Measurements from ENCODE around the gene RGR. TPM values are rescaled to one million over a fixed set of nuclear protein-coding genes. Genes with fewer than 3 reads are reported as not detected.

RGR gene
- total RNA-seq, 1 experiment from 2014 or later: not detected

DNA sequence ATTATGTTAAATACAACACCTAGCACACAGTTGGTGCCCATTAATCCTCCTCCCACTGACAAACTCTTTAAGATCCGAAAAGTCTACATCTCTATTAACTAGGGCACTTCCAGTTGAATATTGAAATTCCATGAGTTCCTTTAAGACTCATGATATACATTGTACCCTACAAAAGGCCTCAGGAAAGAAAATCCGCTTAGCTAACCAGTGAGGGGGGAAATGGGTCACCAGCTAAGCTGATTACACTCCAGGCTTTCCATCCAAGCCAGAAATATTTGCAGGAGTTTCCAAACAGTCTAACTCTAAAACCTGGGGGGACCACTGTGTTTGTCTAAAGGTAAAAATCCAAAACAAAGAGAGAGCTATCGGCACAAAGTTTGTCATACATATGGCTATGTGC is 18.2 kb upstream of the RGR start:
- CTCF ChIA-PET: no interaction called here
- no peak for TF ChIP-seq ZBTB33 (IDR thresholded peaks at IDR 0.05; ENCODE audit: extremely low read depth, insufficient replicate concordance, low read length)
- TF ChIP-seq EZH2phosphoT487 (IDR thresholded peaks at IDR 0.05; ENCODE audit: borderline replicate concordance): no peak
- no peak for TF ChIP-seq ZNF274 (IDR thresholded peaks at IDR 0.05; ENCODE audit: low read depth, low read length)
- TF ChIP-seq FOSL1 (IDR thresholded peaks at IDR 0.05; ENCODE audit: low read depth): no peak
- no peak for TF ChIP-seq ZFX (IDR thresholded peaks at IDR 0.05)
- TF ChIP-seq EZH2 (IDR thresholded peaks at IDR 0.05): no peak
- TF ChIP-seq POLR2A (IDR thresholded peaks at IDR 0.05; ENCODE audit: borderline replicate concordance, extremely low read depth, insufficient read depth, insufficient read length): no peak
- no peak for TF ChIP-seq REST (IDR thresholded peaks at IDR 0.05; ENCODE audit: low read depth)
- no peak for TF ChIP-seq CBX3 (IDR thresholded peaks at IDR 0.05; ENCODE audit: low read depth)
- no peak for TF ChIP-seq CEBPB (IDR thresholded peaks at IDR 0.05; ENCODE audit: low read depth)
- no peak for TF ChIP-seq ATF3 (IDR thresholded peaks at IDR 0.05)
- TF ChIP-seq RAD21 (IDR thresholded peaks at IDR 0.05; ENCODE audit: low read depth): no peak
- TF ChIP-seq SP1 (IDR thresholded peaks at IDR 0.05; ENCODE audit: low read depth): no peak
- no peak for TF ChIP-seq POLR2AphosphoS5 (IDR thresholded peaks at IDR 0.05; ENCODE audit: low read depth, low read length)
- TF ChIP-seq EGR1 (IDR thresholded peaks at IDR 0.05; ENCODE audit: low read depth): no peak
- no peak for TF ChIP-seq ELF1 (IDR thresholded peaks at IDR 0.05; ENCODE audit: borderline replicate concordance, low read depth)
- no peak for DNase-seq (ENCODE audit: low read depth, low spot score)
- no peaks in the 10 kb centered on the region for H3K9me2 ChIP-seq (ENCODE audit: insufficient read depth)
- no peak overlapping the region for H3K27ac ChIP-seq (ENCODE audit: low read depth, low read length)
- no peaks in the 10 kb centered on the region for H4K20me1 ChIP-seq (ENCODE audit: insufficient read depth)
- no peak overlapping the region for H3K4me3 ChIP-seq (replicated peaks in 1 of 2; ENCODE audit: low read depth in 1 of 2, low read length in 2 of 2)
- H3K9me3 ChIP-seq (ENCODE audit: control insufficient read depth in 1 of 2, insufficient read depth in 1 of 2, low read depth in 1 of 2, low read length in 2 of 2): no peaks in the 10 kb centered on the region
- RAD21 ChIA-PET (ENCODE audit: low non-redundant PET in 1 of 2, low total read pairs in 2 of 2, uncharacterized antibody in 2 of 2, unreplicated experiment in 2 of 2): no interaction called here
- H3K79me2 ChIP-seq (ENCODE audit: insufficient read depth, low read length): no peaks in the 10 kb centered on the region
- no peak overlapping the region for H3K9ac ChIP-seq (ENCODE audit: low read length)
- H3K27me3 ChIP-seq (ENCODE audit: insufficient read depth, low read length): peaks cover 37% of the 10 kb centered on the region
- no TSS peak for BruUV-seq (replicated peaks)
- intact Hi-C loops (cut with micrococcal nuclease): no loop called here
- H2AFZ ChIP-seq (ENCODE audit: low read depth, low read length, poor library complexity, severe bottlenecking): no peak overlapping the region
- POLR2A ChIA-PET: no interaction called here
- no peak overlapping the region for H3K4me2 ChIP-seq (ENCODE audit: low read length)
- no peaks in the 10 kb centered on the region for H3K36me3 ChIP-seq (ENCODE audit: control insufficient read depth in 1 of 2, insufficient read depth in 2 of 2, low read length in 2 of 2)
- ATAC-seq: no peak
- no peaks in the 10 kb centered on the region for H3K4me1 ChIP-seq (ENCODE audit: control insufficient read depth in 1 of 2, insufficient read depth in 2 of 2, low read length in 2 of 2)

Data from HCT116 (cell line).